Measurements from ENCODE around the gene HOXB6.

Gene HOXB6

GRCh38 chr17:48620461-48621139 lies 15.8 kb upstream of the HOXB6 start:
- no peak for ATAC-seq
- TF ChIP-seq OSR1 (CRISPR knock-in tag; IDR thresholded peaks at IDR 0.05) (no peak), RARB (CRISPR knock-in tag; IDR thresholded peaks at IDR 0.05) (no peak), ZFP3 (CRISPR knock-in tag; IDR thresholded peaks at IDR 0.05) (no peak), ISL1 (CRISPR knock-in tag; IDR thresholded peaks at IDR 0.05) (no peak), ZFP30 (CRISPR knock-in tag; IDR thresholded peaks at IDR 0.05) (no peak), ZNF565 (CRISPR knock-in tag; conservative IDR thresholded peaks at IDR 0.05; ENCODE audit: low read depth) (no peak), PPARA (CRISPR knock-in tag; IDR thresholded peaks at IDR 0.05; ENCODE audit: borderline replicate concordance) (no peak), CSDC2 (CRISPR knock-in tag; IDR thresholded peaks at IDR 0.05) (no peak), PATZ1 (CRISPR knock-in tag; IDR thresholded peaks at IDR 0.05; ENCODE audit: borderline replicate concordance) (no peak), SNAI2 (CRISPR knock-in tag; IDR thresholded peaks at IDR 0.05) (no peak), CREB5 (CRISPR knock-in tag; IDR thresholded peaks at IDR 0.05; ENCODE audit: low read depth) (no peak), TSHZ2 (CRISPR knock-in tag; IDR thresholded peaks at IDR 0.05) (no peak), TCF4 (CRISPR knock-in tag; IDR thresholded peaks at IDR 0.05; ENCODE audit: borderline replicate concordance) (no peak), GLIS3 (CRISPR knock-in tag; IDR thresholded peaks at IDR 0.05) (no peak), BACH2 (CRISPR knock-in tag; IDR thresholded peaks at IDR 0.05; ENCODE audit: borderline replicate concordance) (no peak), POU6F1 (CRISPR knock-in tag; IDR thresholded peaks at IDR 0.05; ENCODE audit: borderline replicate concordance, low read depth) (no peak), ZC3H10 (CRISPR knock-in tag; IDR thresholded peaks at IDR 0.05) (no peak), ZNF70 (CRISPR knock-in tag; IDR thresholded peaks at IDR 0.05) (no peak)

- TF ChIP-seq TSHZ2 (CRISPR knock-in tag; IDR thresholded peaks at IDR 0.05) = no peak
- TF ChIP-seq GLIS3 (CRISPR knock-in tag; IDR thresholded peaks at IDR 0.05) = no peak
- no peak for TF ChIP-seq ZNF70 (CRISPR knock-in tag; IDR thresholded peaks at IDR 0.05)
- no peak for TF ChIP-seq ZC3H10 (CRISPR knock-in tag; IDR thresholded peaks at IDR 0.05)
- no peak for TF ChIP-seq POU6F1 (CRISPR knock-in tag; IDR thresholded peaks at IDR 0.05; ENCODE audit: borderline replicate concordance, low read depth)
- no peak for TF ChIP-seq ESRRG (CRISPR knock-in tag; IDR thresholded peaks at IDR 0.05)
- TF ChIP-seq CREB5 (CRISPR knock-in tag; IDR thresholded peaks at IDR 0.05; ENCODE audit: low read depth) = no peak
- TF ChIP-seq ZNF565 (CRISPR knock-in tag; conservative IDR thresholded peaks at IDR 0.05; ENCODE audit: low read depth) = no peak
- no peak for TF ChIP-seq CSDC2 (CRISPR knock-in tag; IDR thresholded peaks at IDR 0.05)
- no peak for TF ChIP-seq PPARA (CRISPR knock-in tag; IDR thresholded peaks at IDR 0.05; ENCODE audit: borderline replicate concordance)
- TF ChIP-seq BACH2 (CRISPR knock-in tag; IDR thresholded peaks at IDR 0.05; ENCODE audit: borderline replicate concordance) = no peak
- TF ChIP-seq ISL1 (CRISPR knock-in tag; IDR thresholded peaks at IDR 0.05) = no peak
- peak; percentile 7; the same call in 1 of the 3 replicates for ATAC-seq
Measured at GRCh38 chr17:48619826-48620449, 15.2 kb upstream of the HOXB6 start.

Data from SK-N-SH treated with all-trans-retinoic acid at 6 μM for 48 hours (cell line).